Fibroblast of skin of left quadriceps (primary cell): Measurements from ENCODE around the gene SETD6.
A peak's percentile ranks its signal among the peaks of the same experiment; 100 is the strongest.

Source experiments
- DNase-seq, 2 experiments: peaks; one replicate each; pipeline ENCODE4 v3.0.0-alpha.2; 2013; ENCODE audit warnings: low read depth in 2 of 2

The SETD6 gene

DNA sequence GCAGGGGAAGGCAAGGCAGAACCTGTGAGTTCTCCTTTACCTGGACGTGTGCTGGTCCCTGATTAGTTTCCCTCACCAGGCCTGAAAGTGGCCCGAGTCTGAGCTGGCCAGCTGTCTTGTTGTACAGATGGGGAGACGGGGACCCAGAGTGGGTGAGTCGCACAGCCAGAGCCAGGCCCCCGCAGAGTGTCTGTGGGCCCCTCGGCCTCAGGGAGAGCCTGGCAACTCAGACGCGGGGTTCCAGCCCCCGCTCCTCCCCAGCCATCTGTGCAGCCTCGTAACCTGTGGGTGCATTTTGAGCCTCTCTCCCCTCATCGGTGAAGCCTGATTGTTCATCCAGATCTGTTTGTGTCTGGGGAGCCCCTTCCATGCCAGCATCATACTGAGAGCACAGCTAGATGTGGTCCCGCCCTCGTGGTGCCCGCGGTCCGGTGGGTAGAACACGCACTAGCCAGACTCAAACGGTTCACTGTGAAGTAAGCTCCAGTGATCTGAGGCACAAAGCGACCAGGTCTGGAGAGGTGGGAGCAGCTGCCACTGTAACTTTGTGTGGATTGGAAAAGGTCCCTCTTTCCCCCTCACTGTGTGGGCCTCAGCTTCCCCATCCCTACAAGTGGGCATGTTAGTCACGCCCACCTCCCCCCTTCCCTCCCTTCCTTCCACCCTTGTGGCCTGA is 21.4 kb upstream of the SETD6 start:
- no peak for DNase-seq

DNA sequence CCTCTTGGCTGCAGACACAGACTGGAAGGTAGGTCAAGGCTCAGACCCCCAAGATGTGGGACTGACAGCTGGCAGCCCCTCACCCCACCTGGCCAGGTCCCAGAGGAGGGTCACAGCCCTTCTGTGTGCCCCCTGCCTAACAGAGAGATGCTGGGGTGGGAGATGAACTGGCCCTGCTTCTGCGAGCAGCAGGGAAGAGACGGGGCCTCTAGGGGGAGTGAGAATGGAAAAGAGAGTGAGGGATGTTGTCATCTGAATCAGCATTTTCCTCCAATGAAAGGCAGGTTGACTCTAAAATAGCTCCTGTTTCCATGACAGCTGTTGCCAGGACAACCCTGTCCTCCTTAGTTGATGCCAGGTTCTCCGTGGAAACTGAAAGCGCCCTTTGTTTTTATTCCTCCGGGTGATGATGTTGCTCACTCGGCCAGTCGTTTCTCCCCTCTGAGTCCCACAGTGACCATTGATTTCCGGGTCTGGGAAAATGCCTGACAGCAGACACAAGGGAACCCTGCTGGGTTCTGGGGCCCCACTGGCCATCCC is 20.3 kb upstream of the SETD6 start:
- peak; percentile 77 to 81 for DNase-seq

DNA sequence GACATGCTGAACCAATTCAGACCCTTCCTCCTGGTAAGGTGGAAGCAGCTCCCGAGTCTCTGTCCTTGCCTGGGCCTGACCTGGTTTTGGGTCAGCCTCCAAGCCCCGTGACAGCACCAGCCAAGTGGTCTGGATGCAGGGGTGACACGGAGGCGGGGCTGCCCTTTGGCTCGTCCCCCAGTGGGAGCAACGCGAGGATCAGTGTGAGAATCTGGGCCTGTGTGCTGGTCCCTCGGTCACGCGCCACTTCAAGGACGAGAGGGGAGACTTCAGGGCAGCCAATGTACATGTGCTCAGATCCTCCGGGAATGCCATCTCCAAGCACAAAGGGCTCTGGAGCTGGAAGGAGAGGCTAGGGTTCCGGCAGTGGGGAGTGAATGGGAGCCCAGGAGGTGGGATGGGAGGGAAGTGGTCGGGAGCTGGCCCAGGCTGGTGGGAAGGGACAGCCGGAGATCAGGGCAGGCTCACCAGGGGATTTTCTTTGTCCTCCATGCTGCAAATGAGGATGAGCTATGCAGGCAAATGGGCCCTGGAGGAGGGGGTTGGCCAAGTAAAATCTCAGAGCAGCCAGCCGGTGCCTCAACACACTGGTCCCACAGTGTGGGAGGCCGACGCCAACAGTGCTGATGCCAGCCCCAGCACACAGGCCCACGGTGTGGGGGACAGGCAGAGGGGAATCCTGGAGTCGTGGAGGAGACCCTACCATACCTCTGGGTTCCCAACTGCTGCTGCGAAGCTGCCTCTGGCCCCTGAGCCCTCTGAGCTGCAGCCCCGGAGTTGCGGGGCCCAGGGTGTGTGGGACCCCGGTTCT is 19.6 kb upstream of the SETD6 start:
- DNase-seq: no peak

GRCh38 chr16:58497468-58497867 is 17.8 kb upstream of the SETD6 start:
- DNase-seq: no peak

GRCh38 chr16:58497935-58498334 is 17.4 kb upstream of the SETD6 start:
- DNase-seq: no peak

DNA sequence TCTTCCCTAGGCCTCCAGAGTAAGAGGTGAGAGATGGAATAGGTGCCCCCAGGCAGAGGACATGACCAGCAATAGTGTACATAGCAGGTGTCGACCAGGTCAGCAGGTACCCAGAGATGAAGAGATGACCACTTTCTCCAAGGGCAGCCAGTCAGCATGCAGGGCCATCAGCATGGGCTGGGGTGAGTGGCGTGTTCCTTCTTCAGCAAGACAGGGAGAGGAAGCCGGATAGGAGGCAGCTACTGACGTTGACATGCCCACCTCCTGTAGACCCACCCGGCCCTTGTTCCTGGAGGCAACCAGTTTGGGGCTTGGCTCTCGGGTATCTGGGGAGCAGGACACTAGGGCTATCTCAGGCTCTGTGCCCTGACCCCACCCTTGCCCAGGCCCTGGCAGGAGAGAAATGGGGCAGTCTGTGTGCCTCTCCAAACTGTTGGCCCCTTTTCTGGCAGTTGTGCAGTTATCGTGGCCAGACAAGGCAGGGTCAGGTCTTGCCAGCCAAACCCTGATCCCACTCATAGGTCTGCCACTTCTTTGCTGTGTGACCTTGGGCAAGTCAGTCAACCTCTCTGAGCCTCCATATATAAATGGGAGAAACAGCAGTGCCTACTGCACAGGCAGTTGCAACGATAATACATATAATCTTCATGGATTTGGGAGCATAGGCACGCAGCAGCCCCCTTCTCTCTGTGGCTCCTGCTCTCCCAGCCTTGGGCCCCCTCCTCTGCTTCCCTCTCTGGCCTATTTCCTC is 16.8 kb upstream of the SETD6 start:
- no peak for DNase-seq

- no peak for DNase-seq
Observed at GRCh38 chr16:58499092-58499511, 16.2 kb upstream of the SETD6 start.

DNA sequence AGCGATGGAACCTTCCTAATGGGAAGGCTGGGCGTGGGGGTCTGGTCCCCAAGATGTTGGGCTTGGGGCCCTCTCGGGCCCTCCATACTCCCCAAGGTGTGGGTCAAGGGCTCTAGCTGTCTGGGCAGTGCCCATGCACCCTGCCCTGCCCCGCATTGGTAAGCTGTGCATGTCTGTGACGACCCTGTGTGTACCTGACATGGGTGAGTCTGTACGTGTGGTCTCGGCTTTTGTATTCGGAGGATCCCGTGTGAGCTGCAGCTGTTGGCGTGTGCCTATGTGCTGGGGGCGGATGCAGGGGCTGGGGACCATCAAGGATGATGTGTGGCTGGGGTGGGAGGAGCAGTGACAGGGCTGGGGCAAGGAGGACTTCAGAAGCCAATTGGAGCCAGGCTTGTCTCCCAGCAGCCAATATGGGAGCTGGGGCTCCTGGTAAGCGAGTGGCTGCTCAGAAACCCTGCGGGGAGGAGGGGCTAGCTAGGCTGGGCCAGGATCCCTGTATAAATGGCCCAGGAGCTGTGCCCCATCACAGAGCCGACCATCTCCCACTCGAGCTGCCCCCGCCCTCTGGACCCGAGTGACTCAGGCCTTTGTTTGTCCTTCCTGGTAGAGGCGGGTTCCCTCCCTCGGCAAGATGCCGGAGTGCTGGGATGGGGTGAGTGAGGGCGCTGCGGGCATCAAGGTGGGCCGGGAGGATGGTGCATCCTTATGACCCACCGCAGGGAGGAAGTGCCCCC is 15.5 kb upstream of the SETD6 start, which contains the start of gene NDRG4:
Gene NDRG4, plus strand, starts transcription at position 529 of the 737 bp plus-strand sequence. Its CDS starts 106 bp downstream, at position 635.
- DNase-seq: peak; percentile 70 to 74

- DNase-seq: no peak
Observed at GRCh38 chr16:58500430-58501241, 14.7 kb upstream of the SETD6 start.

- DNase-seq: no peak
Observed at GRCh38 chr16:58501242-58502131, 13.8 kb upstream of the SETD6 start.

GRCh38 chr16:58502217-58502921 is 12.9 kb upstream of the SETD6 start:
- no peak for DNase-seq

GRCh38 chr16:58503166-58503862 is 12.0 kb upstream of the SETD6 start:
- DNase-seq: no peak

DNA sequence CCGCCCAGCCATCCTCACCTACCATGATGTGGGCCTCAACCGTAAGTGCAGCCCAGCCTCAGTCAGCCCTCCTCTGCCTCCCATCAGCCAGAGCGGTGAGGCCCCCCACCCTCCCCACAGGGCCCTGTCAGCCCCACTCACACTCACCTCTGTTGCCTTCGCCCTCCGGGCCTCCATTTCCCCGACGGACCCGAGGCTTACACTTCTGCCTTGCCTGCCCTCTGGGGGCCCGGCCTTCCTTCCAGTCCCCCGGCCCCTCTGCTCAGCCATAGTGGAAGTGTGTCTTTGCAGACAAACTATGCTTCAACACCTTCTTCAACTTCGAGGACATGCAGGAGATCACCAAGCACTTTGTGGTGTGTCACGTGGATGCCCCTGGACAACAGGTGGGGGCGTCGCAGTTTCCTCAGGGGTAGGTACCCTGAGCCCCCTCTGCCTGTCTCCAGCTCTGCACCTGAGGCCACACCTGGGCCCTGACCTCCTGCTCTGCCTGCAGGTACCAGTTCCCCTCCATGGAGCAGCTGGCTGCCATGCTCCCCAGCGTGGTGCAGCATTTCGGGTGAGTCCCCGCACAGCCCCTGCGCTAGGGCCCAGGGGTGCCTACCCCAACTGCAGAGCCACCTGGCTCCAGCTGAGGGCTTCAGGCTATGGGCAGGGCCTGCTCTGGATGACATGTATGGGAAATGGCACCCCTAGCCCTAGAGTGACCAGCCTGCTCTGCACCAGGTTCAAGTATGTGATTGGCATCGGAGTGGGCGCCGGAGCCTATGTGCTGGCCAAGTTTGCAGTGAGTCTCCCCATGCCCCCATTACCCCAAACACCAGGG is 11.2 kb upstream of the SETD6 start:
- DNase-seq: no peak

DNA sequence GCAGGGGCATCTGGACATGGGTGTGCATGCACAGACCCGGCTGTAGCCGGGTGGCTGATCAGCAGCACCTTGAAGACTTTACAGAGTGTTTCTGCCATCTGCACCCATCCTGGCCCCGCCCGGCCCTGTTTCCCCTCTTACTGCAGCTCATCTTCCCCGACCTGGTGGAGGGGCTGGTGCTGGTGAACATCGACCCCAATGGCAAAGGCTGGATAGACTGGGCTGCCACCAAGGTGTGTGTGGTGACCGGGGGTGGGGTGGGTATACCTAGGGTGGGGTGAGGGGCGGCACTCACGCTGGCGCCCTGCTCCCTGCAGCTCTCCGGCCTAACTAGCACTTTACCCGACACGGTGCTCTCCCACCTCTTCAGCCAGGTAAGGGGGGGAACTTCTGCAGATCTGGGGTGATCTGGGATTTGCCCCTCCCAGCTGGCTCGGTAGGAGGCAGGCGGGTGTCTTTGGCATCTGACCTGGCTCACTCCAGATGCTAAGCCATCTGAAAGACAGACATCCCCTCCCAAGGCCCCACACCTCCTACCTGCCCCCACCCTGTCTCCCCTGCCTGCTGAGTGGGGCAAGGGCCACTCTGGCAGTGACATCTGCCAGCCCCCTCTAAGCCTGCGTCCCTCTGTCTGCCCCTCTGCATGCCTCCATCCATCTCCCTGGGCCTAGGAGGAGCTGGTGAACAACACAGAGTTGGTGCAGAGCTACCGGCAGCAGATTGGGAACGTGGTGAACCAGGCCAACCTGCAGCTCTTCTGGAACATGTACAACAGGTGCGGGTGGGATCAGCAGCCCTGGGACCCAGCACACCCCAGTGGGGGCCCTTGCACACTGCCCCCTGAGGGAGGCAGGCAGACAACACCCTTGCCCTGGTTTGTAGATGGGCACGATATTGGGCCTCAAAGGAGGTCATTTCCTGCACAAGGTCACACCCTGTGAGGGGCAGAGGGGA is 8.8 kb upstream of the SETD6 start:
- no peak for DNase-seq

DNA sequence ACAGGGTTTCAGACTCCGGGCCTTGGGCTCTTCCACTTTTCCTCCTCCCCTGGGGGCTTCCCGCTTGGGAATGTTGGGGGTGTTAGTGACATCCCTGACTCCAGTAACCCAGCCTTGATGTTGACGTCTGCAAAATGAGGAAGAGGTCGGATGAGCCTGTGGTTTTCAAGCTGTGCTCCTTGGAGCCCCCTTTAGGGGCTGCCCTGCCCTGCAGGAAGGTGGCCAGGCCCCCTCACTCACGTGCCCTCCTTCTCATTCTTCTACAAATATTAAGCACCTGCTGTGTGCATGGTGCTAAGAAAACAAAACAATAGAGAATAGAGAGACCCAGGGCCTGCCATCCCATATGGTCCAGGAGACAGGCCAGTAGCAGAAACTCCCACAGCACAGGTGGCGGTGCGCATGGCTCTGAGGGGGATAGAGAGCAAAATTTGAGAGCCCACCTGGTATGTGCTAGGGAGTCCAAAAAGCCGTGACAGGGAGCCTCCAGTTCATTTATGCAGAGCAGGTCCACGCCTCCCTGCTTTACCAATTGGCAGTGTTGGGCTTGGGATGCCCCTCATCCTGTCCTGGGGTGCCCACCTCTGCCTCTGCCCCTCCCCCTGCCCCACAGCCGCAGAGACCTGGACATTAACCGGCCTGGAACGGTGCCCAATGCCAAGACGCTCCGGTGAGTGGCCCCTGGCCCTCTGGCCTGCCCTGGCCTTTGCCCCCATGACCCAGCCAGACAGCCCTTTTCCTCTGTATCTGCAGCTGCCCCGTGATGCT is 7.9 kb upstream of the SETD6 start:
- no peak for DNase-seq
